OCI-LY1 (cell line): ENCODE measurements around the gene AJUBA.

Experiments used
- H2AFZ ChIP-seq: fragments of 200-600 bp; sonication (generic), shearing (Covaris generic); 2 replicates; pipeline ENCODE4 v1.6.0; 2014; ENCODE audit warnings: antibody characterized with exemption, mild to moderate bottlenecking, low read length
- H3F3A ChIP-seq: fragments of 200-600 bp; sonication (generic), shearing (Covaris generic); 2 replicates; pipeline ENCODE4 v1.6.0; 2014; ENCODE audit warnings: mild to moderate bottlenecking, antibody characterized with exemption, low read length, moderate library complexity; ENCODE audit not compliant: insufficient read depth
- H3K27ac ChIP-seq: fragments of 200-600 bp; sonication (generic); 2 replicates; pipeline ENCODE4 v1.5.1; 2014; ENCODE audit warnings: low read length, mixed run types, mild to moderate bottlenecking, low read depth; ENCODE audit not compliant: poor library complexity, severe bottlenecking
- H3K27me3 ChIP-seq: fragments of 200-600 bp; sonication (generic); 2 replicates; pipeline ENCODE4 v1.6.0; 2014; ENCODE audit warnings: antibody characterized with exemption, mild to moderate bottlenecking, low read length, moderate library complexity; ENCODE audit not compliant: insufficient read depth
- H3K36me3 ChIP-seq: fragments of 200-600 bp; sonication (generic); 2 replicates; pipeline ENCODE4 v1.6.1; 2014; ENCODE audit warnings: mild to moderate bottlenecking, antibody characterized with exemption, low read length, moderate library complexity, mixed read lengths; ENCODE audit not compliant: insufficient read depth
- H3K4me1 ChIP-seq: fragments of 200-600 bp; sonication (generic); 2 replicates; pipeline ENCODE4 v1.5.1; 2014; ENCODE audit warnings: mild to moderate bottlenecking, low read length, moderate library complexity; ENCODE audit not compliant: insufficient read depth, severe bottlenecking
- H3K4me2 ChIP-seq: fragments of 200-600 bp; sonication (generic), shearing (Covaris generic); 2 replicates; pipeline ENCODE4 v1.6.1; 2014; ENCODE audit warnings: low read length
- H3K4me3 ChIP-seq: fragments of 200-600 bp; sonication (generic); 2 replicates; pipeline ENCODE4 v1.5.1; 2014; ENCODE audit warnings: low read length, low read depth, mild to moderate bottlenecking, mixed read lengths; ENCODE audit not compliant: poor library complexity, severe bottlenecking
- H3K79me2 ChIP-seq: fragments of 200-600 bp; shearing (Covaris generic); 2 replicates; pipeline ENCODE4 v1.6.1; 2016; ENCODE audit warnings: mixed run types, low read length, mixed read lengths; ENCODE audit not compliant: insufficient read depth
- H3K9ac ChIP-seq: fragments of 200-600 bp; sonication (generic), shearing (Covaris generic); 2 replicates; pipeline ENCODE4 v1.6.1; 2014; ENCODE audit warnings: mild to moderate bottlenecking, low read length, mixed read lengths
- H3K9me2 ChIP-seq: fragments of 200-600 bp; sonication (generic), shearing (Covaris generic); 2 replicates; pipeline ENCODE4 v1.6.1; 2014; ENCODE audit warnings: low read depth, mild to moderate bottlenecking, low read length, mixed read lengths
- H3K9me3 ChIP-seq: fragments of 200-600 bp; shearing (Covaris generic); 2 replicates; pipeline ENCODE4 v1.6.1; 2014; ENCODE audit warnings: low read length, mixed read lengths
- H4K20me1 ChIP-seq: fragments of 200-600 bp; sonication (generic), shearing (Covaris generic); 2 replicates; pipeline ENCODE4 v1.6.0; 2016; ENCODE audit warnings: mild to moderate bottlenecking, low read length; ENCODE audit not compliant: insufficient read depth
- EZH2 ChIP-seq: fragments of 200-600 bp; sonication (generic), shearing (Covaris generic); IDR thresholded peaks from 2 replicates; pipeline ENCODE4 v1.8.0; 2017; ENCODE audit warnings: borderline replicate concordance, mixed run types, mild to moderate bottlenecking, antibody characterized with exemption, low read length, moderate library complexity, mixed read lengths
- TF ChIP-seq, protein P1 (sequence below): fragments of 200-600 bp; sonication (generic), shearing (Covaris generic); IDR thresholded peaks from 2 replicates; pipeline ENCODE4 v1.5.1; 2017; ENCODE audit warnings: mild to moderate bottlenecking, antibody characterized with exemption, low read length, moderate library complexity, mixed read lengths

AJUBA gene

DNA sequence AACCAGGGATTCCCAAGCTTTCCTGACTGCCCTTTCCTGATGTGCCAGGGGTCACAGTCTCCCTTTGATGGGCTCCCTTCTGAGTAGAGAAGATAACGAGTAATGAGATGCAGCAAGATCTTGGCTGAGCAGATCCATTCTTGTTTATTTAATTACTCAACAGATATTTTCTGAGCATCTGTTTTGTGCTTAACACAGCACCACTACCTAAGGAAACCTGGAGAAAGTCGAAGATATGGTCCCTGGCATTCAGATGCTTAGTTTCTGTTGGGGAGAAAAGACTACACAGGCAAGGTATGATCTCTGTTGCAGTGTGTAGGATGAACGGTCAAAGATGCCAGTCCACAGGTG lies 3.9 kb downstream of the AJUBA start:
- no peaks in the 10 kb centered on the region for H3K9me2 ChIP-seq
- H4K20me1 ChIP-seq, result no peaks in the 10 kb centered on the region
- no peaks in the 10 kb centered on the region for H3K36me3 ChIP-seq
- H2AFZ ChIP-seq, result no peak overlapping the region
- no peak overlapping the region for H3K9ac ChIP-seq
- no peaks in the 10 kb centered on the region for H3K9me3 ChIP-seq
- TF ChIP-seq, protein P1, sequence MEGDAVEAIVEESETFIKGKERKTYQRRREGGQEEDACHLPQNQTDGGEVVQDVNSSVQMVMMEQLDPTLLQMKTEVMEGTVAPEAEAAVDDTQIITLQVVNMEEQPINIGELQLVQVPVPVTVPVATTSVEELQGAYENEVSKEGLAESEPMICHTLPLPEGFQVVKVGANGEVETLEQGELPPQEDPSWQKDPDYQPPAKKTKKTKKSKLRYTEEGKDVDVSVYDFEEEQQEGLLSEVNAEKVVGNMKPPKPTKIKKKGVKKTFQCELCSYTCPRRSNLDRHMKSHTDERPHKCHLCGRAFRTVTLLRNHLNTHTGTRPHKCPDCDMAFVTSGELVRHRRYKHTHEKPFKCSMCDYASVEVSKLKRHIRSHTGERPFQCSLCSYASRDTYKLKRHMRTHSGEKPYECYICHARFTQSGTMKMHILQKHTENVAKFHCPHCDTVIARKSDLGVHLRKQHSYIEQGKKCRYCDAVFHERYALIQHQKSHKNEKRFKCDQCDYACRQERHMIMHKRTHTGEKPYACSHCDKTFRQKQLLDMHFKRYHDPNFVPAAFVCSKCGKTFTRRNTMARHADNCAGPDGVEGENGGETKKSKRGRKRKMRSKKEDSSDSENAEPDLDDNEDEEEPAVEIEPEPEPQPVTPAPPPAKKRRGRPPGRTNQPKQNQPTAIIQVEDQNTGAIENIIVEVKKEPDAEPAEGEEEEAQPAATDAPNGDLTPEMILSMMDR, result no peak
- TF ChIP-seq EZH2, result no peak
- H3K4me1 ChIP-seq, result peaks cover 21% of the 10 kb centered on the region
- no peak overlapping the region for H3K27ac ChIP-seq
- no peaks in the 10 kb centered on the region for H3F3A ChIP-seq
- H3K27me3 ChIP-seq, result peaks cover 3% of the 10 kb centered on the region; the same call in 1 of the 2 replicates
- H3K4me2 ChIP-seq, result no peak overlapping the region
- no peak overlapping the region for H3K4me3 ChIP-seq
- no peaks in the 10 kb centered on the region for H3K79me2 ChIP-seq

DNA sequence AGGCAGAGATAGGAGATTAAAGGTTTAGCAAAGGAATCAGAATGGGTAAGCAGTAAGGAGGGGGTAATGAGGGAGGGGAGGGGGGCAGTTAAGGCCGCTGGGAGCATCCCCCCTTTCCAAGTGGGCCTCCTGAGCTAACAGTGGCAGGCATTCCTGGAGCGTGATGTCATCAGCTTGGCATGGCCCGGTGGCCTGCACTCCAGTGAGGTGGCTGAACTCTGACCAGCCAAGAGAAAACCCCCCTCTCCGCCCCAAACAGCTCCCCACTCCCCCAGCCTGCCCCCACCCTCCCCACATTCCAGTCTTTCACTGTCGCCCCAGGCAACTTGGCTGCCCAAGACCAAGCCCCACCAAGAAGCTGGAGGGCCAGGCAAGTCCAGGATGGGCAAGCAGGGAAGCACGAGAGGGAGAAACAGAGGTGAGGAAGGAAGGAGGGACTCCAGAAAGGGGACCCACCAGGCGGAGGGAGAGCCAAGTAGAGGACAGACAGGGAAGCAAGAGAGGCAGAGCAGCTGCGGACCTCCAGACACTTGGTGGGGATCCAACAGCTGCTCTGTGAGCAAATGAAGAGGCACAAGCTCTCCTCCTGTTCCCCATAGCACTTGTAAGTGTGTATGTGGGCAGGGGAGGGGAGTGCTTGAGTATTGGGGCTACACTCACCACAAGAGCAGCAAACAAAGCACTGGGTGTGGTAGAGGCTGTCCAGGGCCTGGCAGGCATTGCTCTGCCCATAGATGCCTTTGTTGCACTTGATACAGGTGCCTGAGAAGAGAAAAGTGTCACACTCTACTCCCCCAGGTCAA lies 4.5 kb downstream of the AJUBA start:
- peaks cover 18% of the 10 kb centered on the region for H3K4me1 ChIP-seq
- H2AFZ ChIP-seq, result no peak overlapping the region
- H3K9ac ChIP-seq, result no peak overlapping the region
- TF ChIP-seq, protein P1, result no peak
- TF ChIP-seq EZH2, result no peak
- H3K4me3 ChIP-seq, result no peak overlapping the region
- H3K9me3 ChIP-seq, result no peaks in the 10 kb centered on the region
- H3K27me3 ChIP-seq, result peaks cover 3% of the 10 kb centered on the region; the same call in 1 of the 2 replicates
- no peaks in the 10 kb centered on the region for H4K20me1 ChIP-seq
- no peaks in the 10 kb centered on the region for H3K36me3 ChIP-seq
- H3K27ac ChIP-seq, result no peak overlapping the region
- no peaks in the 10 kb centered on the region for H3K79me2 ChIP-seq
- no peaks in the 10 kb centered on the region for H3K9me2 ChIP-seq
- H3F3A ChIP-seq, result no peaks in the 10 kb centered on the region
- H3K4me2 ChIP-seq, result no peak overlapping the region

DNA sequence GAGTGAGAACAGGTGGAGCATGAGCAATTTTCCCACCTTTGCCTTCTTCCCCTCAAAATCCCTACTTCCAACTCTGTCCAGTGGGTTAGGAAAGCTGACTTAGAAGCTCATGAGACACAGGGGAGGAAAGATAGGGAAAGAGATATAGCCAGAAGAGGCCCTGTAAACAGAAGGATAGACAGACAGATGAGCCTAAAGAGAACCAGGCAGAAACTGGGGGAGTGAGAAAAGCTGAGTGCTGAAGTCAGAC lies 5.0 kb downstream of the AJUBA start:
- Histone ChIP-seq H3F3A (no peaks in the 10 kb centered on the region), H3K27me3 (peaks cover 2% of the 10 kb centered on the region; the same call in 1 of the 2 replicates), H3K27ac (no peak overlapping the region), H3K4me1 (peaks cover 15% of the 10 kb centered on the region), H2AFZ (no peak overlapping the region), H3K36me3 (no peaks in the 10 kb centered on the region), H3K4me3 (no peak overlapping the region), H3K79me2 (no peaks in the 10 kb centered on the region), H3K9me3 (no peaks in the 10 kb centered on the region), H4K20me1 (no peaks in the 10 kb centered on the region), H3K9ac (no peak overlapping the region), H3K4me2 (no peak overlapping the region), H3K9me2 (no peaks in the 10 kb centered on the region)
- TF ChIP-seq EZH2, result no peak
- TF ChIP-seq, protein P1, result no peak
